Measurements from ENCODE around the gene TOP1.

The TOP1 gene

GRCh38 chr20:41058674-41059635 lies 30.3 kb downstream of the TOP1 start:
- no peak for ATAC-seq

- ATAC-seq = no peak
Observed at GRCh38 chr20:41061155-41061554, 32.5 kb downstream of the TOP1 start.

GRCh38 chr20:41063442-41063841 lies 34.8 kb downstream of the TOP1 start:
- ATAC-seq = no peak

GRCh38 chr20:41064377-41064776 lies 35.8 kb downstream of the TOP1 start:
- ATAC-seq = no peak

- ATAC-seq = no peak
Observed at GRCh38 chr20:41065716-41066115, 37.1 kb downstream of the TOP1 start.

GRCh38 chr20:41068806-41069205 lies 40.2 kb downstream of the TOP1 start:
- ATAC-seq = no peak

- ATAC-seq = no peak
Observed at GRCh38 chr20:41072190-41072863, 43.7 kb downstream of the TOP1 start.

- ATAC-seq = no peak
Observed at GRCh38 chr20:41072915-41073314, 44.3 kb downstream of the TOP1 start.

GRCh38 chr20:41074441-41074840 lies 45.8 kb downstream of the TOP1 start:
- no peak for ATAC-seq

GRCh38 chr20:41076776-41077175 lies 48.2 kb downstream of the TOP1 start:
- peak in 1 of 2 donors; percentile 17 for ATAC-seq

- ATAC-seq = no peak
Observed at GRCh38 chr20:41078329-41078728, 49.7 kb downstream of the TOP1 start.

- no peak for ATAC-seq
Observed at GRCh38 chr20:41079066-41079465, 50.4 kb downstream of the TOP1 start.

GRCh38 chr20:41080866-41081265 lies 52.2 kb downstream of the TOP1 start:
- no peak for ATAC-seq

GRCh38 chr20:41081276-41081814 lies 52.7 kb downstream of the TOP1 start:
- no peak for ATAC-seq

- ATAC-seq = no peak
Observed at GRCh38 chr20:41082306-41082705, 53.7 kb downstream of the TOP1 start.

- no peak for ATAC-seq
Observed at GRCh38 chr20:41085606-41086005, 57.0 kb downstream of the TOP1 start.

- ATAC-seq = no peak
Observed at GRCh38 chr20:41086402-41087324, 58.0 kb downstream of the TOP1 start.

GRCh38 chr20:41087325-41087685 lies 58.7 kb downstream of the TOP1 start:
- no peak for ATAC-seq

GRCh38 chr20:41087777-41088176 lies 59.2 kb downstream of the TOP1 start:
- ATAC-seq = no peak

- no peak for ATAC-seq
Observed at GRCh38 chr20:41089555-41089954, 60.9 kb downstream of the TOP1 start.

- no peak for ATAC-seq
Observed at GRCh38 chr20:41091927-41092326, 63.3 kb downstream of the TOP1 start.

GRCh38 chr20:41094353-41095055 lies 65.9 kb downstream of the TOP1 start:
- ATAC-seq = peak in 1 of 2 donors; percentile 24

Measured in activated CD4-positive, CD25-positive, alpha-beta regulatory T cell treated with anti-CD3 and anti-CD28 coated beads, Interleukin-2, amount 50 U/mL, for 24 hours (primary cell).